ENCODE data around the gene TMIE. TPM values are rescaled to one million over a fixed set of nuclear protein-coding genes. Genes with fewer than 3 reads are reported as not detected.

The TMIE gene
- total RNA-seq, 1 donor from 2014 or later = not detected

GRCh38 chr3:46707601-46708011 is 6.4 kb downstream of the TMIE start:
- intact Hi-C loops (cut with micrococcal nuclease) = no loop called here

- intact Hi-C loops (cut with micrococcal nuclease) = no loop called here
These were observed 7.4 kb downstream of the TMIE start for GRCh38 chr3:46708401-46709156.

- intact Hi-C loops (cut with micrococcal nuclease) = no loop called here
These were observed 8.0 kb downstream of the TMIE start for GRCh38 chr3:46709157-46709654.

GRCh38 chr3:46709721-46710120 is 8.5 kb downstream of the TMIE start:
- intact Hi-C loops (cut with micrococcal nuclease) = no loop called here

GRCh38 chr3:46710229-46710628 is 9.0 kb downstream of the TMIE start:
- intact Hi-C loops (cut with micrococcal nuclease) = no loop called here

GRCh38 chr3:46710671-46711295 is 9.6 kb downstream of the TMIE start:
- intact Hi-C loops (cut with micrococcal nuclease) = no loop called here

GRCh38 chr3:46711305-46711704 is 10.1 kb downstream of the TMIE start:
- intact Hi-C loops (cut with micrococcal nuclease) = no loop called here

GRCh38 chr3:46711760-46712159 is 10.6 kb downstream of the TMIE start:
- intact Hi-C loops (cut with micrococcal nuclease) = no loop called here

GRCh38 chr3:46712191-46713049 is 11.2 kb downstream of the TMIE start:
- intact Hi-C loops (cut with micrococcal nuclease) = no loop called here

GRCh38 chr3:46713050-46713897 is 12.1 kb downstream of the TMIE start:
- intact Hi-C loops (cut with micrococcal nuclease) = no loop called here

GRCh38 chr3:46713898-46714552 is 12.8 kb downstream of the TMIE start:
- intact Hi-C loops (cut with micrococcal nuclease) = no loop called here

- intact Hi-C loops (cut with micrococcal nuclease) = no loop called here
These were observed 13.7 kb downstream of the TMIE start for GRCh38 chr3:46714728-46715506.

GRCh38 chr3:46715507-46716175 is 14.4 kb downstream of the TMIE start:
- intact Hi-C loops (cut with micrococcal nuclease) = no loop called here

GRCh38 chr3:46716461-46717441 is 15.6 kb downstream of the TMIE start:
- intact Hi-C loops (cut with micrococcal nuclease) = no loop called here

- intact Hi-C loops (cut with micrococcal nuclease) = no loop called here
These were observed 16.4 kb downstream of the TMIE start, which contains the start of gene PRSS50 for GRCh38 chr3:46717447-46718231. PRSS50 (minus strand) TSS chr3:46717869; CDS start chr3:46717824, 45 bp downstream.

- intact Hi-C loops (cut with micrococcal nuclease) = no loop called here
These were observed 17.9 kb downstream of the TMIE start for GRCh38 chr3:46719044-46719565.

Measured in T-helper 2 cell treated with Interferon-gamma antibody and Interleukin-4, amounts not matched to agents 100 ng/mL and 5 ng/mL, for 36 hours (primary cell).